Astrocyte of the cerebellum (primary cell): ENCODE results near the gene HDAC4.

Experiments used
- DNase-seq: peaks from one replicate; pipeline ENCODE4 v3.0.0-alpha.2; 2011; ENCODE audit warnings: low read depth
- H3K4me3 ChIP-seq: 2 replicates; pipeline ENCODE4 v1.5.1; 2011; ENCODE audit warnings: mild to moderate bottlenecking, low read depth, low read length, moderate library complexity
- in situ Hi-C: cut with HindIII; loops from 2 replicates; pipeline ENCODE4 v1.10.0; 2017; ENCODE audit warnings: low sequenced_read_pairs
- TF ChIP-seq, protein P1 (sequence below): IDR thresholded peaks from 2 replicates; pipeline ENCODE4 v1.5.1; 2012; ENCODE audit warnings: low read length, low read depth, moderate library complexity, mild to moderate bottlenecking; ENCODE audit errors: missing control alignments

The HDAC4 gene

DNA sequence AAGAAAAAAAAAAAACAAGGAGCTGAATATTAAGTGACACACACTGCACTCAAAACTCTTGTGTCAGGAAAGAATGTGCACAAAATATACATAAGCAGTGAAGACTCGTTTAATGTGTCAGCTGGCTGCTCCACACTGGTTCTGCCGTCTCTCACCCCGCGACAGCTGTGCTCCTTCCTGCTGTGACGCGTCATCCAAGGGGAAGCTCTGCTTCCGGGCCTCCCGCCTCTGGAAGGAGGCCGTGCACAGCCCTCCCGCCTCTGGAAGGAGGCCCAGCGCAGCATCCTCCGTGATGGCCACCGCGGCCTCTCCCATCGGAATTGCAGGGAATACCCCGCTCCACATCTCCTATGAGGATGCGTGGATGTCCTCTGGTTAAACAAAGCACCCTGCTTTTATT, 151.0 kb downstream of the HDAC4 start:
- in situ Hi-C loops, result no loop called here
- no peak overlapping the region for H3K4me3 ChIP-seq
- no peak for DNase-seq
- TF ChIP-seq, protein P1, sequence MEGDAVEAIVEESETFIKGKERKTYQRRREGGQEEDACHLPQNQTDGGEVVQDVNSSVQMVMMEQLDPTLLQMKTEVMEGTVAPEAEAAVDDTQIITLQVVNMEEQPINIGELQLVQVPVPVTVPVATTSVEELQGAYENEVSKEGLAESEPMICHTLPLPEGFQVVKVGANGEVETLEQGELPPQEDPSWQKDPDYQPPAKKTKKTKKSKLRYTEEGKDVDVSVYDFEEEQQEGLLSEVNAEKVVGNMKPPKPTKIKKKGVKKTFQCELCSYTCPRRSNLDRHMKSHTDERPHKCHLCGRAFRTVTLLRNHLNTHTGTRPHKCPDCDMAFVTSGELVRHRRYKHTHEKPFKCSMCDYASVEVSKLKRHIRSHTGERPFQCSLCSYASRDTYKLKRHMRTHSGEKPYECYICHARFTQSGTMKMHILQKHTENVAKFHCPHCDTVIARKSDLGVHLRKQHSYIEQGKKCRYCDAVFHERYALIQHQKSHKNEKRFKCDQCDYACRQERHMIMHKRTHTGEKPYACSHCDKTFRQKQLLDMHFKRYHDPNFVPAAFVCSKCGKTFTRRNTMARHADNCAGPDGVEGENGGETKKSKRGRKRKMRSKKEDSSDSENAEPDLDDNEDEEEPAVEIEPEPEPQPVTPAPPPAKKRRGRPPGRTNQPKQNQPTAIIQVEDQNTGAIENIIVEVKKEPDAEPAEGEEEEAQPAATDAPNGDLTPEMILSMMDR, result no peak

DNA sequence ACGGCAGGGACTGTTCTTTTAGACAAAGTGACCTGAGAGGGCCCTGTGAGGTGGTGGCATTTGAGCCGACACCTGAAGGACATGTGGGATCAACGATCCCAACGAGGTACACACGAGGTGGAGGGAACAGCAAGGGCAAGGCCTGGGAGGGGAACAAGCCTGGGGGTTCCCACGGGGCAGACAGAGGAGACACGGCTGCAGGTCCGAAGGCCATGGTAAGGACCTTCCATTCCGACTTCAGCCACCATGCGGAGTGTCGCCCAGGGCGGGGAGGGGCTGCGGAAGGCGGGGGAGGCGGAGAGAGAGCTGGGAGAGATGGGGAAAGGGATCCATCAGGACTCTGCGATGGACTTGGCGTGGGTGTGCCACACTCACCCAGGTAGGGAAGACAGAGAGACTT, 151.8 kb downstream of the HDAC4 start:
- in situ Hi-C loops, result no loop called here
- no peak overlapping the region for H3K4me3 ChIP-seq
- DNase-seq, result no peak
- TF ChIP-seq, protein P1, result no peak

- in situ Hi-C loops, result no loop called here
- H3K4me3 ChIP-seq, result no peak overlapping the region
- peak; percentile 87 for DNase-seq
- TF ChIP-seq, protein P1, result no peak
Measured at GRCh38 chr2:239247401-239248245, 153.2 kb downstream of the HDAC4 start.

DNA sequence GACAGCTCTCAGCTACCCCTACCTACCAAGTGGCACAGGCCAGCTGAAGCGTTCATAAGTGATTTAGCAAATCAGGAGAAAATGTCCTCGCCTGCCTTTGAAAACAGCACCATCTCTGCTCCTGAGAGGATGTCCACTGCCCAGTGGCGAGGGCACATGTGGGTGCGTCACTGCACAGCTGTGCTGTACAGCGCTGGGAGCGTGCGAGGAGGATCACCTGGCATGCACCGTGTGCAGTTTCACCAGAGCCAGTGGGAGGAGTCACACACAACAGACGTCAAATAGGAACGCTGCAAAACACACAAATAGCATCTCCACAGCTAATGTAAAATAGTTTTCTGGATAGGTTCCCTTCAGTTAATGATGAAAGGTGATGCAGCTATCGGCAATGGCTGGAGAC, 154.1 kb downstream of the HDAC4 start:
- DNase-seq, result no peak
- TF ChIP-seq, protein P1, result no peak
- no peak overlapping the region for H3K4me3 ChIP-seq
- in situ Hi-C loops, result no loop called here

GRCh38 chr2:239245872-239246721, 154.7 kb downstream of the HDAC4 start:
- in situ Hi-C loops, result no loop called here
- H3K4me3 ChIP-seq, result no peak overlapping the region
- DNase-seq, result peak; percentile 54
- TF ChIP-seq, protein P1, result no peak

GRCh38 chr2:239245107-239245506, 155.7 kb downstream of the HDAC4 start:
- in situ Hi-C loops, result no loop called here
- no peak for DNase-seq
- H3K4me3 ChIP-seq, result no peak overlapping the region
- TF ChIP-seq, protein P1, result no peak
